ENCODE data around the gene TNPO1.
A peak's percentile ranks its signal among the peaks of the same experiment; 100 is the strongest.

TNPO1 gene

GRCh38 chr5:72936893-72937292 lies 120.4 kb downstream of the TNPO1 start:
- no peak for DNase-seq

GRCh38 chr5:72937517-72938061 lies 121.1 kb downstream of the TNPO1 start:
- DNase-seq: no peak

- DNase-seq: no peak
Observed at GRCh38 chr5:72938206-72938605, 121.7 kb downstream of the TNPO1 start.

GRCh38 chr5:72940082-72940481 lies 123.6 kb downstream of the TNPO1 start:
- no peak for DNase-seq

GRCh38 chr5:72943307-72943706 lies 126.8 kb downstream of the TNPO1 start:
- DNase-seq: no peak

- no peak for DNase-seq
Observed at GRCh38 chr5:72947498-72947897, 131.0 kb downstream of the TNPO1 start.

- DNase-seq: no peak
Observed at GRCh38 chr5:72949481-72949880, 133.0 kb downstream of the TNPO1 start.

GRCh38 chr5:72951671-72952468 lies 135.4 kb downstream of the TNPO1 start:
- DNase-seq: no peak

- DNase-seq: no peak
Observed at GRCh38 chr5:72954389-72954788, 137.9 kb downstream of the TNPO1 start.

- no peak for DNase-seq
Observed at GRCh38 chr5:72955143-72955767, 138.8 kb downstream of the TNPO1 start.

GRCh38 chr5:72955768-72956323 lies 139.4 kb downstream of the TNPO1 start, which contains the start of gene FCHO2:
Gene FCHO2 (plus strand): TSS chr5:72956041. CDS start chr5:72956097, 56 bp downstream.
- peak; percentile 98 for DNase-seq

- DNase-seq: peak; percentile 19
Observed at GRCh38 chr5:72956324-72957140, 140.1 kb downstream of the TNPO1 start.

- no peak for DNase-seq
Observed at GRCh38 chr5:72957337-72957736, 140.9 kb downstream of the TNPO1 start.

- DNase-seq: no peak
Observed at GRCh38 chr5:72959257-72959656, 142.8 kb downstream of the TNPO1 start.
